ENCODE results near the gene GPC5. TPM values are rescaled to one million over a fixed set of nuclear protein-coding genes. Genes with fewer than 3 reads are reported as not detected.

The GPC5 gene
- total and polyA plus RNA-seq, 4 donors, result 15.2 to 54.4 (median 24.0) TPM

DNA sequence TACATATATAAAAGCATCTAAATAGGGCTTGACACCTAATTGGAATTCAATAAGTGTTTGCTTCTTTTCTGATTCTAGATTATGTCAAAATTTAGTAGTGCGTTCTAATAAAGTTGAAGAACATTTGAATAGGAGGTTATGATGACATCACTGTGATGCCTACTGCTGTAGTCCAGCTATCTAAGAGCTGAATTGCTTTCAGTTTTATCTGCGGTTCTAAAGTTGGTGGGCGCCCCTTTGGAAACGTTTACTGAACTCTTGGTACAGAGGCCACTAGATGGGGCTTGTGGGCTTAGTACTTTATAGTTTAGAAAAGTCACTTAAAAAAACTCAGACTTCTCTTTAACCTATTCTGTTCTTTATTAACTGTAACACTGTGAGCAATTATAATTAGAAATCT lies 776.9 kb downstream of the GPC5 start:
- Histone ChIP-seq H3K36me3 (ENCODE audit: control insufficient read depth, insufficient read depth, low read length) (no peaks in the 10 kb centered on the region), H3K27ac (ENCODE audit: low read depth, low read length) (no peak overlapping the region), H3K4me1 (ENCODE audit: control insufficient read depth, insufficient read depth, low read length) (no peaks in the 10 kb centered on the region), H3K27me3 (ENCODE audit: control insufficient read depth, insufficient read depth, low read length) (no peaks in the 10 kb centered on the region), H3K4me3 (ENCODE audit: low read depth, low read length) (no peak overlapping the region), H3K9me3 (ENCODE audit: control insufficient read depth, insufficient read depth, low read length) (no peaks in the 10 kb centered on the region)
- WGBS (ENCODE audit: insufficient coverage), result 78% methylated on average over 1 of the region's 4 CpGs
- peak in 3 of 6 donors; percentile 51 to 87 (median 71) for DNase-seq (ENCODE audit: low read depth in 4 of 6, low spot score in 6 of 6)

DNA sequence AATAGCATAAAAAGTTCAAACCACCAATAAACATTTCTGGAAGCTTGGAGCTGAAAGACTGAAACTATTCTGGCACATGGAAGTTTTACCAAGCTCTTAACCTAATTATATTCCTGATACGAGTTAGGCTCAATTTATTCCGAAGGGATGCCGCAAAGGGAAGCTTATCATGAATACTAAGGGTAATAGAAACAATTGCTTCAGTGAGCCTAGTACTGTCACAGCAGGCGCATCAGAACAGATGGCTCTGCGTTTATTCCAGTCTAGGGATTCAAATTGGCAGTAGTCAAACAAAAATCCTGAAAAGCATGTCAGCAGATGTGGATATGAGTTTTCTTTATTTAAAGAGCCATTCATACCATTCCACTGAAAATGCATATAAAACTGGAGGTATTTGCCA lies 779.5 kb downstream of the GPC5 start:
- Histone ChIP-seq H3K36me3 (ENCODE audit: control insufficient read depth, insufficient read depth, low read length) (no peaks in the 10 kb centered on the region), H3K4me3 (ENCODE audit: low read depth, low read length) (no peak overlapping the region), H3K9me3 (ENCODE audit: control insufficient read depth, insufficient read depth, low read length) (no peaks in the 10 kb centered on the region), H3K27ac (ENCODE audit: low read depth, low read length) (no peak overlapping the region), H3K4me1 (ENCODE audit: control insufficient read depth, insufficient read depth, low read length) (no peaks in the 10 kb centered on the region), H3K27me3 (ENCODE audit: control insufficient read depth, insufficient read depth, low read length) (no peaks in the 10 kb centered on the region)
- peak in 4 of 6 donors; percentile 42 to 96 (median 58) for DNase-seq (ENCODE audit: low read depth in 4 of 6, low spot score in 6 of 6)
- WGBS (ENCODE audit: insufficient coverage), result no CpG with 5 or more reads among the region's 5 CpGs

DNA sequence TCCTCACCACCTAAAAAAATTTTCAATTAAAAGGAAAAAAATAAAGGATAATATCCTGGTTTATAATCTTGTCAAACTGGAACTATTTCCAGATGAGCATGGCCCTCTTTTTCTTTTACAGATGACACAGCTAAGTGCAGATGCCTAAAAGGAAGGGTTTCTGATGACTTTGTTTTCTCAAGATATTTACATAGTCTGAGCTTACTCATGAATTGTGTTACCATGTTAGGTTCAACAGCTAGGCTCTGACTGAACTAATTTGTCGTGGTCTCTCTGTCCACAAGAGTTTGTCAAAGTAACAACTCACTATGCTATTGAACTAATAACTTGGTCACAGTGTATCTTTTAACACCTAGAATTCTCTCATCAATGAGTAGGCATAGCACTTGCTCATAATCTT lies 780.8 kb downstream of the GPC5 start:
- Histone ChIP-seq H3K9me3 (ENCODE audit: control insufficient read depth, insufficient read depth, low read length) (no peaks in the 10 kb centered on the region), H3K4me1 (ENCODE audit: control insufficient read depth, insufficient read depth, low read length) (no peaks in the 10 kb centered on the region), H3K4me3 (ENCODE audit: low read depth, low read length) (no peak overlapping the region), H3K27me3 (ENCODE audit: control insufficient read depth, insufficient read depth, low read length) (no peaks in the 10 kb centered on the region), H3K27ac (ENCODE audit: low read depth, low read length) (no peak overlapping the region), H3K36me3 (ENCODE audit: control insufficient read depth, insufficient read depth, low read length) (no peaks in the 10 kb centered on the region)
- no CpG with 5 or more reads among the region's 1 CpG for WGBS (ENCODE audit: insufficient coverage)
- no peak for DNase-seq (ENCODE audit: low read depth in 4 of 6, low spot score in 6 of 6)

DNA sequence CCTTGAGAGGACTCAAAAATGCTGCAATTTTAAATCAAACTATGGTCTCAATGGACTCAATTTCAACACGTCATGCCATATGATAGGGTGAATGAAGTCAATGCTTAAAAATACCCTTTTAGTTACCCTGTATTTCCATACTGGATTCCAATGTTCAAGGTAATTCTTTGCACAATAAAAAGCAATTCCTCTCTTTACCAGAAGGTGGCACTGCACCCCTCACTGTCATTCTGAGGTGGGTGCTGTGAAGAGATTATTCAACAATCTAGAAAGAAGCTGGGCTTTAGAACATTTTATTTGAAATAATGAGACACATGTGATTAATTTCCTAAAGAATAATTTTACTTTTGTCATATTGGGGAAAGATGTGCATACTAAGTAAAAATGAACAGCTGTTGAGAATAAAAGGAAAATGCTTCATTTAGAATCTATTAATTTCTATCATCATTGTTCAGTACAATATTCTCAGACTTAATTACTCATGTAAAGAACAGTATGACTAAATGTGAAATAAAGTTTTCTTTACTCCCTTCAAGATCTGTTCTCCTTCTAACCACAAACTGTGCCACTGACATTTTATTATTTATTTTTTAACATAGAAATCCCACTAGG lies 789.1 kb downstream of the GPC5 start:
- DNase-seq (ENCODE audit: low read depth in 4 of 6, low spot score in 6 of 6), result peak in 3 of 6 donors; percentile 11 to 78 (median 67)
- H3K9me3 ChIP-seq (ENCODE audit: control insufficient read depth, insufficient read depth, low read length), result no peaks in the 10 kb centered on the region
- H3K36me3 ChIP-seq (ENCODE audit: control insufficient read depth, insufficient read depth, low read length), result no peaks in the 10 kb centered on the region
- H3K4me3 ChIP-seq (ENCODE audit: low read depth, low read length), result no peak overlapping the region
- no peaks in the 10 kb centered on the region for H3K27me3 ChIP-seq (ENCODE audit: control insufficient read depth, insufficient read depth, low read length)
- no peaks in the 10 kb centered on the region for H3K4me1 ChIP-seq (ENCODE audit: control insufficient read depth, insufficient read depth, low read length)
- no peak overlapping the region for H3K27ac ChIP-seq (ENCODE audit: low read depth, low read length)
- no CpG with 5 or more reads among the region's 1 CpG for WGBS (ENCODE audit: insufficient coverage)

DNA sequence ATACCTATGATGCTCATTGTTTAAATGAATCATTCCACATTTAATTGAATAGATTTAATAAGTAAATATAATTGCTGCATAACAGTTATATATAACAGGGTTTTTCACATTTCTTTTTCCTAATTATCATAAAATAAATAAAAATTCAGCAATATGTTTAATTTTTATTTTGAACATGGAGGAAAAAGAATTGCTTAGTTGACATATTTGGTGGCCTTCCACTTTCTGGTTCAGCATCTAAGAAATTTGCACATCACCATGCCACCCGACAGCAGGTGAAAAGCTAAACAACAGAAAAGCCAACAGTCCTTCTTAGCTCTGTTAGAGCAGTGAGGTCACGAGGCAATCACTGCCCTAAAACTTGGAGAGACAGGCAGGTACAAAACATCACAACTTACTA lies 790.2 kb downstream of the GPC5 start:
- Histone ChIP-seq H3K4me3 (ENCODE audit: low read depth, low read length) (no peak overlapping the region), H3K27ac (ENCODE audit: low read depth, low read length) (no peak overlapping the region), H3K36me3 (ENCODE audit: control insufficient read depth, insufficient read depth, low read length) (no peaks in the 10 kb centered on the region), H3K4me1 (ENCODE audit: control insufficient read depth, insufficient read depth, low read length) (no peaks in the 10 kb centered on the region), H3K27me3 (ENCODE audit: control insufficient read depth, insufficient read depth, low read length) (no peaks in the 10 kb centered on the region), H3K9me3 (ENCODE audit: control insufficient read depth, insufficient read depth, low read length) (no peaks in the 10 kb centered on the region)
- no peak for DNase-seq (ENCODE audit: low read depth in 4 of 6, low spot score in 6 of 6)
- no CpG with 5 or more reads among the region's 2 CpGs for WGBS (ENCODE audit: insufficient coverage)

DNA sequence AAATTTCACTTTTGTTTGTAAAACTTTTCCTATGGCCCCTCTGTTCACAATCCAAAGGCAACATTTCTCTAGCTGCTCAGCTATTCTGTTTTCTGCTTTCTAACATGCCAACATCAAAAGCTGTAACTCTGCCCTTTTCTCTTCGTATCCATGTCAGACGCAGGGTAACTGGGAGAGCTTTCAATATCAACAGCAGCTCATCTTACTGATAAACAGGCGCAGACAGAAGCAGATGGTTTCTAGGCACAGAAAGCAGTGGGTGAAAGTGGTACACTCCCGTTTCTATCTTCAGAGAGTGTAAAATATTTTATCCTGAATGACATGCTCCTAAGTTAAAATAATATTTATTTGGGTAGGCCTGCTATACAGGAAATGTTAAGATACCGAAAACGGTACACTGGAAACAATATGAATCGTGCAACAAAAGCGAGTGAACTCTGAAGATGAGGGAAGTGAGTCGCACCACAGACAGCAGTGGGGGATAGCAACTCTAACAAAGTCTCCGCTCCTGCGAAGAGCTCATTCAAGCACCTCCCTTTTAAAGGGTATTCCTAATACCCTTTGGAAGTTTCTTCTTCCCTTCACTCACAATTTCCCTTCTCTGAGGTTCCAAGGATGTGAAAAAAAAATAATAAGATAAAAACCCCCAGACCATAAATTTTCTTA lies 798.3 kb downstream of the GPC5 start:
- H3K27ac ChIP-seq (ENCODE audit: low read depth, low read length), result peak overlapping the region; percentile 29
- 69% methylated on average over 7 of the region's 11 CpGs for WGBS (ENCODE audit: insufficient coverage)
- H3K4me1 ChIP-seq (ENCODE audit: control insufficient read depth, insufficient read depth, low read length), result no peaks in the 10 kb centered on the region
- H3K36me3 ChIP-seq (ENCODE audit: control insufficient read depth, insufficient read depth, low read length), result no peaks in the 10 kb centered on the region
- H3K4me3 ChIP-seq (ENCODE audit: low read depth, low read length), result no peak overlapping the region
- peak in 1 of 6 donors; percentile 74 for DNase-seq (ENCODE audit: low read depth in 4 of 6, low spot score in 6 of 6)
- no peaks in the 10 kb centered on the region for H3K9me3 ChIP-seq (ENCODE audit: control insufficient read depth, insufficient read depth, low read length)
- no peaks in the 10 kb centered on the region for H3K27me3 ChIP-seq (ENCODE audit: control insufficient read depth, insufficient read depth, low read length)

- no peaks in the 10 kb centered on the region for H3K4me1 ChIP-seq (ENCODE audit: control insufficient read depth, insufficient read depth, low read length)
- 92% methylated on average over 4 of the region's 4 CpGs for WGBS (ENCODE audit: insufficient coverage)
- DNase-seq (ENCODE audit: low read depth in 4 of 6, low spot score in 6 of 6), result no peak
- no peaks in the 10 kb centered on the region for H3K27me3 ChIP-seq (ENCODE audit: control insufficient read depth, insufficient read depth, low read length)
- H3K27ac ChIP-seq (ENCODE audit: low read depth, low read length), result no peak overlapping the region
- H3K4me3 ChIP-seq (ENCODE audit: low read depth, low read length), result no peak overlapping the region
- H3K9me3 ChIP-seq (ENCODE audit: control insufficient read depth, insufficient read depth, low read length), result no peaks in the 10 kb centered on the region
- no peaks in the 10 kb centered on the region for H3K36me3 ChIP-seq (ENCODE audit: control insufficient read depth, insufficient read depth, low read length)
Measured at GRCh38 chr13:92197669-92198068, 799.2 kb downstream of the GPC5 start.

DNA sequence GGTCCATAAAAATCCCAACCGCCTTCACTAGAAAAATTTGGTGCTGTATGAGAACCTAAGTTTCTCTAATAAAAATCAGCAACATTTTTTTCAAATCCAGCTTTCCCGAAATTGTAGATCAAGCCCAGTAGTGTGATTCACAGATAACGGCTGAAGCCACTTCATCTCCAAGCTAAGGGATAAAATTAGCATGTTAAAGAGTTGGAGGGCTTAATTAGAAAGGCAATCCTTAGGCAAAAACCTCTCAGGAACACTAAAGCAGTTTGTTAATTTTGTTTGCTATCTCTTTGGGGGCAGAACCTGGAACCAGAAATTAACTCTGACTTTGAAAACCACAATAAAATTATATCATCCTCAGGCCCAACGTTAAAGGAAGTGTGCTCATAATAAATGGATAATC lies 820.2 kb downstream of the GPC5 start:
- Histone ChIP-seq H3K4me3 (ENCODE audit: low read depth, low read length) (no peak overlapping the region), H3K9me3 (ENCODE audit: control insufficient read depth, insufficient read depth, low read length) (no peaks in the 10 kb centered on the region), H3K27me3 (ENCODE audit: control insufficient read depth, insufficient read depth, low read length) (no peaks in the 10 kb centered on the region), H3K27ac (ENCODE audit: low read depth, low read length) (no peak overlapping the region), H3K4me1 (ENCODE audit: control insufficient read depth, insufficient read depth, low read length) (no peaks in the 10 kb centered on the region), H3K36me3 (ENCODE audit: control insufficient read depth, insufficient read depth, low read length) (no peaks in the 10 kb centered on the region)
- peak in 1 of 6 donors; percentile 67 for DNase-seq (ENCODE audit: low read depth in 4 of 6, low spot score in 6 of 6)
- WGBS (ENCODE audit: insufficient coverage), result no CpG with 5 or more reads among the region's 4 CpGs

DNA sequence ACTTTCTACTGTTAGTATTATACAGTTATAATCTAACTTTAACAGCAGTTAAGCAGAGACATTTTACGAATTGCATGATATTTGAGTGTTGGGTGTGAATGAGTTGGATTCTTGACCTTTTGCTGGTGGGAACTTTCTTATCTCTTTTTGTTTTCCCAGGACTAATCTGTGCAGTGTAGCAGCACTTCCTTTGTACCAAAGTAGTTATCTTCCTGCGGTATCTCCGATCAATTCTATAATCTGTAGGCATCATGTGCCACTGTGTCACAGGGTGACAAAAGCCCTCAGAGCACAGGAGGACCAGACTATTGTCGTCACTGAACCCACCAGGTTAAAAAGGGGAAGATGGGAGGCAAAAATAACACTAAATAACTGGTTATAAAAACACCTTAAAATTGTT lies 823.5 kb downstream of the GPC5 start:
- no peaks in the 10 kb centered on the region for H3K9me3 ChIP-seq (ENCODE audit: control insufficient read depth, insufficient read depth, low read length)
- no peak overlapping the region for H3K4me3 ChIP-seq (ENCODE audit: low read depth, low read length)
- no peaks in the 10 kb centered on the region for H3K27me3 ChIP-seq (ENCODE audit: control insufficient read depth, insufficient read depth, low read length)
- no peaks in the 10 kb centered on the region for H3K36me3 ChIP-seq (ENCODE audit: control insufficient read depth, insufficient read depth, low read length)
- no peak overlapping the region for H3K27ac ChIP-seq (ENCODE audit: low read depth, low read length)
- 79% methylated on average over 2 of the region's 4 CpGs for WGBS (ENCODE audit: insufficient coverage)
- no peak for DNase-seq (ENCODE audit: low read depth in 4 of 6, low spot score in 6 of 6)
- no peaks in the 10 kb centered on the region for H3K4me1 ChIP-seq (ENCODE audit: control insufficient read depth, insufficient read depth, low read length)

Measured in spinal cord (tissue), 10 donors.